GM19238 (cell line): Measurements from ENCODE around the gene TFR2.

ENCODE experiments used
- DNase-seq: peaks from one replicate; pipeline ENCODE4 v3.0.0; 2011; ENCODE audit warnings: low spot score; ENCODE audit not compliant: insufficient read length

Gene TFR2

GRCh38 chr7:100641463-100641859 lies at the start of gene TFR2:
Gene TFR2 (minus strand): TSS chr7:100641552. CDS start chr7:100641509, 43 bp downstream.
- no peak for DNase-seq

- no peak for DNase-seq
Observed at GRCh38 chr7:100689230-100690135, 48.1 kb upstream of the TFR2 start.

DNA sequence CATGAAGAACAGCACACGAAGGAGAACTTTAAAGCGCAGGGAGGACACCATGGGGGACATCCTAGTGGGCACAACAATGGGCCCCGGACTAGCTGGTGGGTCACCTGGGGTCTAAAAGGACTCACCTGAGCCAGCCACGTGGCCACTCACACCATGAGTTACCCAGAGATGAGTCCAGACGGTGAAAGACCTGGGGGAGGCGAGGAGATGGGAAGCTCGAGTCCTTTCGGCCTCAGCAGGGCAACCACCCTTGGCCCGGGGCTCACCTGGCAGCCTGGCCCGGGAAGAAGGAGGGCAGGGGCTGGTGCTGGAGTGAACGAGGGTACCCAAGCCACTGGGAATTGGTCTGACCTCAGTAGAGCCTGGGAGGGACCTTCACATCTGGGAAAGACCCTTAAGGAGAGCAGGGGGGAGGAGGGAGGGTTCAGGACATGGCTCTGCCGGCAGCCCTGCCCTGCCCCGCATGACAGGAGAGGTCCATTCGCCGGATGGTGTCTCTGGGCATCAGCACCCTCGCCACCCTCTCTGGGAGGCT lies 47.0 kb upstream of the TFR2 start:
- DNase-seq, result no peak

- DNase-seq, result no peak
Observed at GRCh38 chr7:100687751-100688300, 46.5 kb upstream of the TFR2 start.

DNA sequence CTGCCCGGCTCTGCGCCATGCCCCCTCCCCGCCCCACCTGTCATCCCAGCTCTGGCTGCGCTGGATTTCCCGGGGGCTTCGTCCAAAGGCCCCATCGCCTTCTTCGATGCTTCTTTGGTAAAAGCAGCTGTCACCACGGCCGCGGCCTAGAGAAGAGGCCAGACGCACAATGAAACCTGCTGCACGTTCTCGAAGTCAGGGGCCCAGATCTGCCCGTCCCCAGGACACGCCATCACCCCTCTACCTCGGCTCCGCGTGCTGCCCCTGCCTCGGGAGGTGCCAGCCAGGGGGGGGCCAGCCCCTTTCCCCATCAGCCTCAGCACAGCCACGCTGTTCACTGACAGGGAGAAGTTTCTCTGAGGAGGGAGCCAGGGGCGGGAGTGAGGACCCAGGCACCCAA lies 45.9 kb upstream of the TFR2 start:
- DNase-seq, result no peak

DNA sequence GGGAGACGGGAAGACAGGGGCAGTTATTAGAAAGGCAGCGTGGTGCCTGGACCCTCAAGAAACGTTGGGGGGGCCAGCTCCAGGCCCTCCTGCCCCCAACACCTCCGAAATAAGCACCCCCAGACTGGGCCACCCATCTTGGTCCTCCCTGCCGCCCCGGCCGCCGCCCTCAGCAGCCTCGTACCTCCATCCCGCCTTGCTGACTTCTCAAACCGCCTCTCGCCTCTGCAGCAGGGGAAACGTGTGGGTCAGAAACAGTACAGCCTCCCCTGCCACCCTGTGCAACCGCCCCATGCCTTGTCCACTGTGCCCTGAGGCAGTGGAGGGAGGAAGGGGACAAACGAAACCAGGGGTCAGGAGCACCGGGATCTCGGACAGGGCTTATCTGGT lies 45.5 kb upstream of the TFR2 start:
- no peak for DNase-seq

DNA sequence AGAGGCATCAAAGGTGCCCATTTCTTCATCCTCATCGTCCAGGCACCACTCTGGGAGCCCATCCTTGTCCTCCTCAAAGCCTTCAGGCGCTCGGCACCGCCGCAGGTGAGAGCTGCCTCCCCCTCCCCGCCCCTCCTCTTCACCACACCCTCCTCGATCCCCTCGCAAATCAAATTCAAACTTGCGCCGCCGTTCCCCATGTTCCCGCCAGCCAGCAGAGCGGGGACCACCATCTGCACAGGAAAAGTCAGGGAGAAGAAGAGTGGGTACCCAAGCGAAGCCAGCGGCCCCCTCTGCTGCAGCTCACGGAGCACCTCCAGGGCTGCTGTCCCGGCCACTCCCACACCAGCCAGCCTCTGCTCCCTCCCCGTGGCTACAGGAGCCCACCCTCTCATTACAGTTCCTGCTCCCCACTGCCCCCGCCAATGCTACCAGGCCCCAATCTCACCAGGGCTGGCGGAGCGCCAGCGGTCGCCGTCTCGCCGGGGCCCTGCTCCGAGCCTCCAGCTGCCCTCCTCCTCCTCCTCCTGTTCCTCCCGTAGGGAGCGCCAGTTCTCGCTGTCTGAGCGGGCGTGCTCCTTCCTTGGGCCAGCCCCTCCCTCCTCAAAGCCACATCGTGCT lies 45.0 kb upstream of the TFR2 start:
- DNase-seq, result no peak

DNA sequence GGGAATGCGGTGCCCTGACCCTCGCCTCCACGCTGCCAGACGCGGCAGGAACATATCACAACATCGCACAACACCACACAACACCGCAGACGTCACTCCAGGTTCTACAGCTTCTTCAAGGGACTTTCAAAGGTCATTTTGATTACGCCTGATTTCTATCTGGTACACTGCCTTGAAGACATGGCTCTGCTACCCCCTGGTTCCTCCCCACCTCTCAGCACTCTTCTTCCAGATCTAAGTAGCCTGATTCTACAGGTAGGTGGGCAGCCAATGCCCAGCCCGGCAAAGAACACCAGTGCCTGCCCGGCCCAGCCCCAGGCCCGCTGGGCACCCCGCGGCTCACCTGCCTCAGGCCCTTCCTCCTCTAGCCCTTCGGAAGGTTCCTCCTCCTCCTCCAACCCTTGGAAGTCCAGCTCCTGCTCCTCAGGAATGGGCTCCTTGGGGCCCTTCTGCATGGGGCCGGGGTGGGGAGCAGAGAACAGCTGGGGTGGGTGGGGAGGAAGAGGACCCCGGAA lies 44.3 kb upstream of the TFR2 start:
- DNase-seq, result no peak

DNA sequence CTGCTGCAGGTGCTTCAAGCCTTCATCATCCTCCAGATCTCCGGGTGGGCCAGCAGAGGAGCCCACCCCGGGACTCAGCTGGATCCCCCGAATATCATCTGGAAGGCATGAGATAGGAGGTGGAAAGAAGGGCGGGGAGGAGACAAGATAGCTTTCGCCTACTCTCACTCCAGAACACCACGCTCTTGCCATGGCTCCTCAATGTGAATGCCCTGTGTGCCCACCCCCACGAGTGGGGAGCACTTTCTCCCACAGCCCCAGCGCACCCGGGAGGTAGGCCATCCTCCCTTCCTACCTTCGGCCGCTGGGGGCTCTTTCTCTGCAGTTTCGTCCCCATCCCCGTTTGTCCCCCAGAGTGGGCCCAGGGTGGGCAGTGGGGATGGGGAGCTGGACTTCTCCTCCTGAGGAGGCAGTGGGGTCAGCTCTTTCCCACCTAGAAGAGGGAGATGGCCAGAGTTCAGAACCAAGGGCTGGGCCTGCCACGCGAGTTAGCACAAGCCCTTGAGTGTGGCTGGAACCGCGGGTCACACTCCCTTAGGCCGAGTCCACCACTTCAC lies 43.8 kb upstream of the TFR2 start:
- no peak for DNase-seq

DNA sequence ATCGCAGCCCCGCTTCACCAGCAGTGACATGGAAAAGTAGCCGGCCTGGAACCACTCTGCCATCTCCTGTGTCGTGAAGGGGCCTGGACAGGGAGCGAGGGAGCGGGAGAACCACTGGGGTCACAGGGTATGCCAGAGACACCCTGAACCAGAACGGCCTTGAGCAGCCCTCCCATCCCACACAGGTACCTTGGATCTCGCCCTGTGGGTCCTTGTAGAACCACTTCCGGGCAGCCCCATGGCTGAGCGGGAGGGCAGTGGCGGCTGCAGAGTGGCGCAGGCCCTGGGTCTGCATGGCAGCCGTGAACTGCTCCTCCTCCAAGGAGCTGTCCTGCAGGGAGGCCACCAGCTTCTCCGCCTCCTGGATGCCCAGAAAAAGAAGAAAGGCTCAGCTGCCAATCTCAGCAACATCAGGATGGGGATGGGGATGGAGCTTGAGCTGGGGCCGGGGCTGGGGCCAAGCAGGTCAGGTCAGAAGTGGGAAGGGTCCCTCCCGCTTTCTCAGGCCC lies 43.2 kb upstream of the TFR2 start:
- DNase-seq, result no peak

- no peak for DNase-seq
Observed at GRCh38 chr7:100683659-100684533, 42.5 kb upstream of the TFR2 start.

DNA sequence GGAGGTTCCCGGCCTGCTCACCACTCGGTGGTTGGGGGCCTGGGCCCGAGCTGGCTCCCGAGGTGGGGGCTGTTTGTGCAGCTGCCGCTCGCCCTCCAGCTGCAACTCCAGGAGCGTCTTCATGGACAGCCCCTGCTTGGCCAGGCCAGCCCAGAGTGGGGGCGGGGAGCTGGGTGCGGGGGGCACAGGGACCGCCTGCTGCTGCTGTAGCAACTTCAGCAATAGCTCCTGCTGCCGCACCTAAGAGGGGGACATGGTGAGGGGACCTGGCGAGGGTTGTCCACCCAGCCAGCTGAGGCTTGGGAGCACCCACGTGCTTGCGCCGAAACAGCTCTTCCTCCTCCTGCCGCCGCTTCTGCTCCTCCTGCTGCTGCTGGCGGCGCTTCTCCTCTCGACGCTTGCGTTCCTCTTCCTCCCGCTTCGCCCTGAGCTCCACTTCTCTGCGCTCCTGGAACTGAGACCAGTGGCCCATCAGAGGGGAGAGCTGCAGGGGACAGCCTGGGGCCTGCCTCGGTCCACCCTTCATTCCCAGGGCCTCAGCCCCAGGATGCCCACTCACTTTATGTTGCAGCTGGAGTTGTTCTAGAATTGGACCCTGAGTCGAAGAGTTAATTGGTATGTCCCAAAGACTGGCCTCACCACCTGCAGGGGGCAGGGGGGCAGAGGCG lies 41.8 kb upstream of the TFR2 start:
- no peak for DNase-seq

- no peak for DNase-seq
Observed at GRCh38 chr7:100682228-100682741, 40.9 kb upstream of the TFR2 start.

GRCh38 chr7:100681491-100682227 lies 40.3 kb upstream of the TFR2 start:
- DNase-seq, result no peak

DNA sequence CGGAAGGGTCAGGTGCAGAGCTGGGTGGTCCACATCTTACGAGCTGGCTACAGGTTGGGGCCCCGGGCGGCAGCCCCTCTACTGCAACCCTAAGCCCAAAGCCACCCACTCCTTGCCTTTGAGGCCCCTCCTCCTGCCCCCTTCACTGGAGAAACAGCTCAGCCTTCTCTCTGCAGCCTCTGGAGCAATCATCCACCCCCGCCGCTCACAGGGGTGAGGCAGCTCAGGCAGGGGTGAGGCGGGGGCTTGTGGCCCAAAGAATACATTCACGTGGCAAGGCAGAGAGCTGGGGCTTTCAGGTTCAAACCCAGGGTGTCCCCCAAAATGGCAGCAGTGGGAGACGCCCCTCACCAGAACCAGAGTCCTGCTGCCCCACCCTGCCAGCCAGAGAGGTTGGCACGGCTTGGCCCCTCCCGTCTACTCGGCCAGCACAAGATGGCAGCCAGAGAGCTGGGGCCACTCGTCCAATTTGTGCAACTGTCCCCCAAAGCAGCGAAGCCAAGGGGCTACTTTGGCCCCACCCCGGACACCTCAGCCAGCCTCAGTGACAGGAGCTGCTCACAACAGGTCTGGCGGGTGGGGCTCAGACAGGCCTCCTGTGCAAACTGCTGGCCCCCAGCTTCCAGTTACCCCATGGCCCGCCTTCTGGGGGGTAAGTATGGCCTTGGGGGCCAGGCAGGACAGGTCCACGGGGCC lies 39.4 kb upstream of the TFR2 start:
- DNase-seq, result no peak

DNA sequence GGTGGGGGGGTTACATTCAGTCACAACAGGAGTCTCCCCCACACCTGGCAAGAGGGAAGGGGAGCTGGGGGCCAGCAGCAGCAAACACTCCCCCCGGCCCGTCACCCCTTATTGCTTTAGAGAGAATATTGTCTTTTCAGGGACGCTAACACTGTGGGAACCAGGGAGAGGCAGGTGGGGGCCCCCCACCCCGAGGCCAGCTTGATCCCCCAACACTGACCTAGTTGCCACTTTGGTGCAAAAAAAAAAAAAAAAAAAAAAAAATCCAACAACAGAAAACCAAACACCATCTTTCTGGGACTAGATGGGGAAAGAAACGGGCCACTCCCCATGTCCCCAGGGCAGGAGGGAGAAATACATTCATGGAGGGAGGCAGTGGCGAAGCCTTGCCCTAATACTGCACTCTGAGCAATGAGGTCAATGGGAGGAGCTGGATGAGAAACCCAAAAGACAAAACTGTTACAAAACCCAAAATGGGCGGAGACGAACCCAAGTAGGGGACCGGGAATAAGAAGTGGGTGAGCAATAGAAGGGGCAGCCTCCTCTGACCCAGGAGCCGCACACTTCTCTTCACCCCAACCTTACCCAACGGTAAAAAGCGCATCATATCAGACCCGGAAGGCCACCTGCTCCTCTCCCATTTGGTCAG lies 38.7 kb upstream of the TFR2 start:
- DNase-seq, result no peak

GRCh38 chr7:100679129-100679926 lies 38.0 kb upstream of the TFR2 start:
- peak; percentile 2 for DNase-seq
